ENCODE results near the gene CHSY3.

Gene CHSY3

GRCh38 chr5:130102960-130103359, 198.7 kb downstream of the CHSY3 start:
- DNase-seq = no peak

- no peak for DNase-seq
Measured at GRCh38 chr5:130104895-130105688, 200.8 kb downstream of the CHSY3 start.

- DNase-seq = no peak
Measured at GRCh38 chr5:130106480-130106879, 202.2 kb downstream of the CHSY3 start.

GRCh38 chr5:130109152-130109551, 204.9 kb downstream of the CHSY3 start:
- no peak for DNase-seq

- no peak for DNase-seq
Measured at GRCh38 chr5:130110328-130110727, 206.1 kb downstream of the CHSY3 start.

- no peak for DNase-seq
Measured at GRCh38 chr5:130111746-130112145, 207.5 kb downstream of the CHSY3 start.

- no peak for DNase-seq
Measured at GRCh38 chr5:130112246-130112645, 208.0 kb downstream of the CHSY3 start.

- DNase-seq = no peak
Measured at GRCh38 chr5:130115686-130116085, 211.4 kb downstream of the CHSY3 start.

- DNase-seq = no peak
Measured at GRCh38 chr5:130116462-130116861, 212.2 kb downstream of the CHSY3 start.

- DNase-seq = no peak
Measured at GRCh38 chr5:130116972-130117371, 212.7 kb downstream of the CHSY3 start.

GRCh38 chr5:130126746-130127145, 222.5 kb downstream of the CHSY3 start:
- no peak for DNase-seq

- no peak for DNase-seq
Measured at GRCh38 chr5:130135506-130135905, 231.2 kb downstream of the CHSY3 start.

GRCh38 chr5:130136300-130136699, 232.0 kb downstream of the CHSY3 start:
- DNase-seq = no peak

GRCh38 chr5:130137681-130138080, 233.4 kb downstream of the CHSY3 start:
- no peak for DNase-seq

- no peak for DNase-seq
Measured at GRCh38 chr5:130138406-130139045, 234.3 kb downstream of the CHSY3 start.

GRCh38 chr5:130141659-130142320, 237.5 kb downstream of the CHSY3 start:
- DNase-seq = no peak

GRCh38 chr5:130151239-130151638, 247.0 kb downstream of the CHSY3 start:
- DNase-seq = no peak

GRCh38 chr5:130155345-130156011, 251.2 kb downstream of the CHSY3 start:
- DNase-seq = no peak

- no peak for DNase-seq
Measured at GRCh38 chr5:130158036-130158435, 253.8 kb downstream of the CHSY3 start.

- DNase-seq = no peak
Measured at GRCh38 chr5:130159968-130160367, 255.7 kb downstream of the CHSY3 start.

- no peak for DNase-seq
Measured at GRCh38 chr5:130164966-130165365, 260.7 kb downstream of the CHSY3 start.

GRCh38 chr5:130166839-130167490, 262.7 kb downstream of the CHSY3 start:
- no peak for DNase-seq

- DNase-seq = no peak
Measured at GRCh38 chr5:130168211-130168610, 263.9 kb downstream of the CHSY3 start.
